ENCODE data around the gene CATSPERD. TPM values are rescaled to one million over a fixed set of nuclear protein-coding genes. Genes with fewer than 3 reads are reported as not detected.

Gene CATSPERD
- total RNA-seq, 3 donors from 2014 or later = not detected

- Histone ChIP-seq H3K36me3 (peaks cover 19% of the 10 kb centered on the region), H3K27me3 (no peaks in the 10 kb centered on the region), H3K27ac (no peak overlapping the region), H3K4me3 (no peak overlapping the region), H3K9me3 (no peaks in the 10 kb centered on the region), H3K4me1 (no peaks in the 10 kb centered on the region)
- intact Hi-C loops (cut with DNase I; ENCODE audit: low total_unique reads) = no loop called here
- DNase-seq (ENCODE audit: low spot score in 2 of 2) = no peak
- no peak for TF ChIP-seq CTCF (IDR thresholded peaks at IDR 0.05)
- no peak for TF ChIP-seq POLR2A (IDR thresholded peaks at IDR 0.05)
- TF ChIP-seq POLR2AphosphoS5 (IDR thresholded peaks at IDR 0.05) = no peak
Observed at GRCh38 chr19:5711025-5711424, 9.4 kb upstream of the CATSPERD start.

GRCh38 chr19:5711713-5712161 lies 8.7 kb upstream of the CATSPERD start:
- H3K4me1 ChIP-seq = no peaks in the 10 kb centered on the region
- TF ChIP-seq POLR2AphosphoS5 (IDR thresholded peaks at IDR 0.05) = no peak
- no peak for TF ChIP-seq CTCF (IDR thresholded peaks at IDR 0.05)
- no peak for TF ChIP-seq POLR2A (IDR thresholded peaks at IDR 0.05)
- H3K27me3 ChIP-seq = no peaks in the 10 kb centered on the region
- no peak for DNase-seq (ENCODE audit: low spot score in 2 of 2)
- H3K27ac ChIP-seq = no peak overlapping the region
- intact Hi-C loops (cut with DNase I; ENCODE audit: low total_unique reads) = no loop called here
- H3K9me3 ChIP-seq = no peaks in the 10 kb centered on the region
- H3K36me3 ChIP-seq = peaks cover 17% of the 10 kb centered on the region
- no peak overlapping the region for H3K4me3 ChIP-seq

GRCh38 chr19:5713228-5713627 lies 7.2 kb upstream of the CATSPERD start:
- Histone ChIP-seq H3K36me3 (peaks cover 8% of the 10 kb centered on the region), H3K27ac (no peak overlapping the region), H3K9me3 (no peaks in the 10 kb centered on the region), H3K4me3 (no peak overlapping the region), H3K4me1 (peaks cover 0 to 3% of the 10 kb centered on the region in 2 donors), H3K27me3 (no peaks in the 10 kb centered on the region)
- no peak for DNase-seq (ENCODE audit: low spot score in 2 of 2)
- intact Hi-C loops (cut with DNase I; ENCODE audit: low total_unique reads) = no loop called here
- TF ChIP-seq POLR2A (IDR thresholded peaks at IDR 0.05) = no peak
- TF ChIP-seq POLR2AphosphoS5 (IDR thresholded peaks at IDR 0.05) = no peak
- no peak for TF ChIP-seq CTCF (IDR thresholded peaks at IDR 0.05)

- no peak for DNase-seq (ENCODE audit: low spot score in 2 of 2)
- no peak overlapping the region for H3K27ac ChIP-seq
- H3K36me3 ChIP-seq = peaks cover 5% of the 10 kb centered on the region
- no peak for TF ChIP-seq POLR2A (IDR thresholded peaks at IDR 0.05)
- no peak for TF ChIP-seq CTCF (IDR thresholded peaks at IDR 0.05)
- no peak for TF ChIP-seq POLR2AphosphoS5 (IDR thresholded peaks at IDR 0.05)
- peaks cover 0 to 14% of the 10 kb centered on the region in 2 donors for H3K4me1 ChIP-seq
- no peak overlapping the region for H3K4me3 ChIP-seq
- H3K9me3 ChIP-seq = no peaks in the 10 kb centered on the region
- intact Hi-C loops (cut with DNase I; ENCODE audit: low total_unique reads) = no loop called here
- H3K27me3 ChIP-seq = no peaks in the 10 kb centered on the region
Observed at GRCh38 chr19:5714816-5715215, 5.6 kb upstream of the CATSPERD start.

GRCh38 chr19:5717215-5717935 lies 3.1 kb upstream of the CATSPERD start:
- no peak for DNase-seq (ENCODE audit: low spot score in 2 of 2)
- Histone ChIP-seq H3K36me3 (peaks cover 1% of the 10 kb centered on the region), H3K4me3 (no peak overlapping the region), H3K4me1 (peaks cover 0 to 14% of the 10 kb centered on the region in 2 donors), H3K9me3 (no peaks in the 10 kb centered on the region), H3K27me3 (no peaks in the 10 kb centered on the region), H3K27ac (no peak overlapping the region)
- TF ChIP-seq POLR2AphosphoS5 (IDR thresholded peaks at IDR 0.05) (no peak), POLR2A (IDR thresholded peaks at IDR 0.05) (no peak), CTCF (IDR thresholded peaks at IDR 0.05) (no peak)
- intact Hi-C loops (cut with DNase I; ENCODE audit: low total_unique reads) = no loop called here

Measured in breast epithelium (tissue), 4 donors.